Measurements from ENCODE around the gene AP1G2. TPM values are rescaled to one million over a fixed set of nuclear protein-coding genes. Genes with fewer than 3 reads are reported as not detected.
"Not testable (repeated sequence)": the region's sequence is repeated elsewhere in the genome, so short reads cannot be mapped to it uniquely, and the experiment has no call there.

The AP1G2 gene, protein sequence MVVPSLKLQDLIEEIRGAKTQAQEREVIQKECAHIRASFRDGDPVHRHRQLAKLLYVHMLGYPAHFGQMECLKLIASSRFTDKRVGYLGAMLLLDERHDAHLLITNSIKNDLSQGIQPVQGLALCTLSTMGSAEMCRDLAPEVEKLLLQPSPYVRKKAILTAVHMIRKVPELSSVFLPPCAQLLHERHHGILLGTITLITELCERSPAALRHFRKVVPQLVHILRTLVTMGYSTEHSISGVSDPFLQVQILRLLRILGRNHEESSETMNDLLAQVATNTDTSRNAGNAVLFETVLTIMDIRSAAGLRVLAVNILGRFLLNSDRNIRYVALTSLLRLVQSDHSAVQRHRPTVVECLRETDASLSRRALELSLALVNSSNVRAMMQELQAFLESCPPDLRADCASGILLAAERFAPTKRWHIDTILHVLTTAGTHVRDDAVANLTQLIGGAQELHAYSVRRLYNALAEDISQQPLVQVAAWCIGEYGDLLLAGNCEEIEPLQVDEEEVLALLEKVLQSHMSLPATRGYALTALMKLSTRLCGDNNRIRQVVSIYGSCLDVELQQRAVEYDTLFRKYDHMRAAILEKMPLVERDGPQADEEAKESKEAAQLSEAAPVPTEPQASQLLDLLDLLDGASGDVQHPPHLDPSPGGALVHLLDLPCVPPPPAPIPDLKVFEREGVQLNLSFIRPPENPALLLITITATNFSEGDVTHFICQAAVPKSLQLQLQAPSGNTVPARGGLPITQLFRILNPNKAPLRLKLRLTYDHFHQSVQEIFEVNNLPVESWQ
- total RNA-seq, result 100 to 1,000 TPM in 2 of 3 donors, 10 to 100 TPM in 1; 86.9 to 113 (median 108) TPM

DNA sequence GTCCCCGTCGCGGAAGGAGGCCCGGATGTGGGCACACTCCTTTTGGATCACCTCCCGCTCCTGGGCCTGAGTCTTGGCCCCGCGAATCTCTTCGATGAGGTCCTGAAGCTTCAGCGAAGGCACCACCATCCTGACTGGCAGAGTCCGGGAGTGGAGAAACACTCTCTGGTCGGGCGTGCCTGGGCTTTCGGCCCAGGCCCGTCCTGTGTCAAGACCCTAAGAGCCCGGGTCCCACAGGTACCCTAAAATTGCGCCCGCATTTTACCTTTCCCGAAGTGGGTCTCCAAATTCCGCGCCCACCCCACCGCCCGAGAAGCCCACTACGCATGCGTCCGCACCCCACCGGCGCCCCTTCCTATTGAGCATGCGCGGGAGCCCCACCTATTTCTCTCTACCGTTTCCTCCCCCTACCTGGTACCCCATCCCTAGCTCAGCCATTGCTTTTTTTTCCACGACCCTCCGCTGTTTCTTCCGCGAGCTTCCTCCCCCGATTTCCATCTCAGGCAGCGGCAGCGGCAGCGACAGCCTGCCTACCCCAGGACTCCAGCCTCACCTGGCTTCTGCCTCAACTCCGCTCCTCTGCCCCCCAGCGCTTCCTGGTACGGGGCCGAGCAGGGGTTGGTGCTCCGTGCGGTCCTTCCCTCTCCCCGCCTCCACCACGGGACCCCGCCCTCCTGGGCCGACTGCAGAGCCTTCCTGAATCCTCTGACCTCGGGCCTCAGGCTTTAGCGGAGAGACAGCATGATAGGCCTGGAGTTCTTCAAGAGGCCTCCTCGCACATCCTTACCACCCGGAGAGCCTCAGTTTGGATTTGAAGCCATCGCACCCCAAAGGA lies at the start of gene AP1G2:
TSS of gene AP1G2 (minus strand) at position 606 of the 835 bp plus-strand sequence. CDS start at position 129, 477 bp downstream.
- ATAC-seq (peak; percentile 96 to 97), DNase-seq (peak; percentile 80)
- Mint-ChIP-seq H3K27me3 (ENCODE audit: low read depth) (peaks cover 3% of the 10 kb centered on the region), H3K9me3 (no peaks in the 10 kb centered on the region), H3K4me3 (peak within 1 kb of the TSS; percentile 100), H3K4me1 (ENCODE audit: low read depth) (peaks cover 31% of the 10 kb centered on the region), H3K36me3 (ENCODE audit: insufficient read depth) (peaks cover 15% of the 10 kb centered on the region)

DNA sequence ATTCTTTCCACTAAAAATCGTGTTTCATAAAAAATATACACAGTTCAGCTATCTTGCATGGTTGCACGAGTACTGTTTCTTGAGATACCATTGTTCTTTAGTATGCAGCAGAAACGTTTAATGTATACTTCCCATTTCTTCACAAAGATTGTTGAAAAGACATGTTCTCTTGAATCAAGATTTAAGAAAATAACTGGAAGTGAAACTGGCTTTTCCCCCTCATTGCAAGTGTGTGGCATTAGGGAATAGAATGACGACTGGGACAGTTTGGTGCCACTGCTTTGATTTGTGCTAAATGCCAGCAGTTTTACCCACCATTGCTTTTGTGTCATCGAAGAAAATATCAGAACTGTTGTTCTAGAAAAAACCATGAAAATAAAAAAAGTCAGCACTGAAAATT lies 48.3 kb upstream of the AP1G2 start:
- peaks cover 7% of the 10 kb centered on the region for H3K4me1 Mint-ChIP-seq (ENCODE audit: low read depth)
- no peaks in the 10 kb centered on the region for H3K9me3 Mint-ChIP-seq
- H3K36me3 Mint-ChIP-seq (ENCODE audit: insufficient read depth), result no peaks in the 10 kb centered on the region
- DNase-seq (no peak), ATAC-seq (no peak)
- H3K4me3 Mint-ChIP-seq, result no peak overlapping the region
- peaks cover 3% of the 10 kb centered on the region for H3K27me3 Mint-ChIP-seq (ENCODE audit: low read depth)

GRCh38 chr14:23614395-23614828 lies 46.8 kb upstream of the AP1G2 start:
- H3K4me1 Mint-ChIP-seq (ENCODE audit: low read depth), result peaks cover 21% of the 10 kb centered on the region

DNA sequence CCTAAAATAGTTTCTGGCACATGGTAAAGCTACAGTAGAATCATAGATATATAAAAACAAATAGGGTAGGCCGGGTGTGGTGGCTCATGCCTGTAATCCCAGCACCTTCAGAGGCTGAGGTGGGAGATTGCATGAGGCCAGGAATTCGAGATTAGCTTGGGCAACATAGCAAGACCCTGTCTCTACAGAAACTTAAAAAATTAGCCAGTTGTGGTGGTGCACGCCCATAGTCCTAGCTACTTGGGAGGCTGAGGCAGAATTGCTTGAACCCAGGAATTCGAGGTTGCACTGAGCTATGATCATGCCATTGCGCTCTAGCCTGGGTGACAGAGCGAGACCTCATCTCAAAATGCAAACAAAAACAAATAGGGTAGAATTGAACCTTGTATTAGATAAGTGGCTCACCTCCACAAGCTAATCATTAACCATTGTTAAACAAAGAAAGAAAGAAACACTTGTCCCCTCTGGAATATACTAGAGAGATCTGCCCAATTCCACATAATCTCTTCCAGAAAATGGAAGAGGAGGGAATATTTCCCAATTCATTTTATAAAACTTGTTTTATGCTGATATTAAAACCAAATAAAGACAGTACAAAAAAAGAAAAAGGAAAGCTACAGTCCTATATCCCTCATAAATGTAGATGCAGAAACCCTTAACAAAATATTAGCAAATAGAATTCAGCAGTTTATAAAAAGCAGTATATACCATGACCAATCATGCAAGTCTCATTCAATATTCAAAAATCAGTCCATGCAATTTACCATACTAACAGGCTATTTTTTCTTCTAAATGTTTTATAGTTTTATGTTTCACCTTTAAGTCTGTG lies 45.9 kb upstream of the AP1G2 start:
- H3K9me3 Mint-ChIP-seq, result peaks cover 6% of the 10 kb centered on the region
- H3K27me3 Mint-ChIP-seq (ENCODE audit: low read depth), result no peaks in the 10 kb centered on the region
- peaks cover 29% of the 10 kb centered on the region for H3K4me1 Mint-ChIP-seq (ENCODE audit: low read depth)
- H3K36me3 Mint-ChIP-seq (ENCODE audit: insufficient read depth), result peaks cover 2% of the 10 kb centered on the region
- no peak overlapping the region for H3K4me3 Mint-ChIP-seq
- DNase-seq (no peak), ATAC-seq (no peak)

More at GRCh38 chr14:23614395-23614828, 46.8 kb upstream of the AP1G2 start:
- DNase-seq (no peak), ATAC-seq (no peak)
- Mint-ChIP-seq H3K9me3 (no peaks in the 10 kb centered on the region), H3K27me3 (ENCODE audit: low read depth) (no peaks in the 10 kb centered on the region), H3K4me3 (no peak overlapping the region), H3K36me3 (ENCODE audit: insufficient read depth) (no peaks in the 10 kb centered on the region)

DNA sequence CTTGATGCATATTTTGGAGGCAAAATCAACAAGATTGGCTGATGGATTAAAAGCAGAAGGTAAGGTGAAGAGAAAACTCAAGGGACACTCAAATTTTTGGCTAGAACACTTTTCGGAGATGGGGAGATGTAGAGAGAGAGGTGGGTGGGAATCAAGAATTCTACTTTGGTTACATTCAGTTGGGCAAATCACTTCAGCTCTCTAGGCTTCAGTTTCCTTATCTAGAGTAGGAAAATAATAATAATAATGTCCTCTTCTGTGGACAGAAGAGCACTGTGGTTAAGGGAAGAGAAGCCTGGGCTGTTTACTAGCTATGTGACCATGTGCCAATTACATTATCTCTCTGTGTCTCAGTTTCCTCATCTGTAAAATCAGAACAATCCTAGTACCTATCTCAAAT lies 45.2 kb upstream of the AP1G2 start:
- H3K4me1 Mint-ChIP-seq (ENCODE audit: low read depth), result peaks cover 29% of the 10 kb centered on the region
- peaks cover 6% of the 10 kb centered on the region for H3K9me3 Mint-ChIP-seq
- no peak overlapping the region for H3K4me3 Mint-ChIP-seq
- DNase-seq, result no peak
- no peak for ATAC-seq
- H3K27me3 Mint-ChIP-seq (ENCODE audit: low read depth), result no peaks in the 10 kb centered on the region
- H3K36me3 Mint-ChIP-seq (ENCODE audit: insufficient read depth), result peaks cover 2% of the 10 kb centered on the region

- ATAC-seq (no peak), DNase-seq (no peak)
- H3K4me3 Mint-ChIP-seq, result no peak overlapping the region
- H3K36me3 Mint-ChIP-seq (ENCODE audit: insufficient read depth), result peaks cover 2% of the 10 kb centered on the region
- peaks cover 6% of the 10 kb centered on the region for H3K9me3 Mint-ChIP-seq
- peaks cover 30% of the 10 kb centered on the region for H3K4me1 Mint-ChIP-seq (ENCODE audit: low read depth)
- no peaks in the 10 kb centered on the region for H3K27me3 Mint-ChIP-seq (ENCODE audit: low read depth)
Observed at GRCh38 chr14:23612354-23612732, 44.8 kb upstream of the AP1G2 start.

- DNase-seq, result no peak
- H3K4me3 Mint-ChIP-seq, result no peak overlapping the region
Observed at GRCh38 chr14:23610815-23611289, 43.3 kb upstream of the AP1G2 start.

GRCh38 chr14:23610090-23610814 lies 42.7 kb upstream of the AP1G2 start:
- H3K27me3 Mint-ChIP-seq (ENCODE audit: low read depth), result no peaks in the 10 kb centered on the region
- ATAC-seq (peak in 1 of 2 donors; percentile 19), DNase-seq (no peak)
- peaks cover 2% of the 10 kb centered on the region for H3K36me3 Mint-ChIP-seq (ENCODE audit: insufficient read depth)
- H3K4me3 Mint-ChIP-seq, result peak overlapping the region; percentile 41
- peaks cover 42% of the 10 kb centered on the region for H3K4me1 Mint-ChIP-seq (ENCODE audit: low read depth)
- peaks cover 6% of the 10 kb centered on the region for H3K9me3 Mint-ChIP-seq

More at GRCh38 chr14:23610815-23611289, 43.3 kb upstream of the AP1G2 start:
- H3K27me3 Mint-ChIP-seq (ENCODE audit: low read depth), result no peaks in the 10 kb centered on the region
- H3K4me1 Mint-ChIP-seq (ENCODE audit: low read depth), result peaks cover 38% of the 10 kb centered on the region
- peaks cover 6% of the 10 kb centered on the region for H3K9me3 Mint-ChIP-seq
- peaks cover 2% of the 10 kb centered on the region for H3K36me3 Mint-ChIP-seq (ENCODE audit: insufficient read depth)
- no peak for ATAC-seq

GRCh38 chr14:23609411-23610089 lies 42.0 kb upstream of the AP1G2 start:
- peak overlapping the region; percentile 41 for H3K4me3 Mint-ChIP-seq
- peaks cover 42% of the 10 kb centered on the region for H3K4me1 Mint-ChIP-seq (ENCODE audit: low read depth)
- H3K9me3 Mint-ChIP-seq; H3K36me3 Mint-ChIP-seq (ENCODE audit: insufficient read depth); DNase-seq; H3K27me3 Mint-ChIP-seq (ENCODE audit: low read depth): not testable (repeated sequence)
- ATAC-seq, result peak in 1 of 2 donors; percentile 11

DNA sequence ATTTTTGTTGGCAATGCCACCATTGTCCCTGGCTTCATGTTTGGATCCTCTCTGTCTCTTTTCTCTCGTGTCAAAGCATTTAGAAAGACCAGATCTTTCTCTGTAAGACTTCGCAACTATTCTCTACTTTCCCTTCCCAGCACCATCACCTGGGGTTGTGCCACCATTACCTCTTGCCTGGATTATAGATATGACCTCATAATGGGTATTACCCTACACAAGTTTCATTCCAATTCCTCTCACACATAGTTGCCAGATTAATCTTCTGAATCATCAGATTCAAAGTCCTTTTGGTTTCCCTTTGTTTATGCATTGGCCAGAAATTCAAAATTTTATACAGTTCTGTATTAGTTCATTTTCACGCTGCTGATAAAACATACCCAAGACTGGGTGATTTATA lies 41.4 kb upstream of the AP1G2 start:
- Mint-ChIP-seq H3K4me1 (ENCODE audit: low read depth) (peaks cover 42% of the 10 kb centered on the region), H3K27me3 (ENCODE audit: low read depth) (no peaks in the 10 kb centered on the region), H3K36me3 (ENCODE audit: insufficient read depth) (peaks cover 2% of the 10 kb centered on the region), H3K9me3 (peaks cover 6% of the 10 kb centered on the region), H3K4me3 (peak overlapping the region; percentile 24)
- ATAC-seq (peak; percentile 38 to 52), DNase-seq (no peak)

- peaks cover 42% of the 10 kb centered on the region for H3K4me1 Mint-ChIP-seq (ENCODE audit: low read depth)
- peaks cover 2% of the 10 kb centered on the region for H3K36me3 Mint-ChIP-seq (ENCODE audit: insufficient read depth)
- DNase-seq (no peak), ATAC-seq (no peak)
- H3K4me3 Mint-ChIP-seq, result no peak overlapping the region
- H3K9me3 Mint-ChIP-seq, result peaks cover 6% of the 10 kb centered on the region
- no peaks in the 10 kb centered on the region for H3K27me3 Mint-ChIP-seq (ENCODE audit: low read depth)
Observed at GRCh38 chr14:23608454-23608853, 40.9 kb upstream of the AP1G2 start.

DNA sequence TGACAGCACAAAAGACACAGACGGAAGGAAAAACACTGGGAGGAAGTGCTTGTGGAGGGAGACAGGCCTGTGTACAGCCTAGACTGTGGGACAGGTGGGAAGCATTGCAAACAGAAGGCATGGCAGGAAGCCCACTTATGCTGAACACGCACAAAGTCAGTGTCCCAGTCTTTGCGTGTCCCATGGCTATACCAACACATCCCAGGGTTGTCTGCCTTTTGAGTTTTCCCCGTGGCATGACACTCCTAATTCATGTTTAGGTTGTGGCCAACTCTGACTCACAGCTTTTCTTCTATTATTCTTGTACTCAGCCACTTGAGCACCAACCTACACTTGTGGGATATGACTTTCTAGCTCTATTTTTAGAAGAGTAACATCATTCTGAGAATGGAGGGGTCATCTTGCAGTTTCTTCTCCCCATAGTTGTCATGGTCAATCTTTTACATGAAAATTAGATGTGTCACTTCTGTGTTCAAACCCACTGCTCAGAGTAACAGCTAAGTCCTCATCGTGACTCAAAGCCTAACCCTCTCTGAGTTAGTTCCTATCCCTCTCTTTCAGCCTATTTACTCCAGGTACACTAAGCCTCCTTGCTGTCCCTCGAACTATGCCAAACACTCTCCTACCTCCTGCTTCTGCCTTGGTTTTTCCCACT lies 38.5 kb upstream of the AP1G2 start:
- DNase-seq (no peak), ATAC-seq (peak; percentile 83 to 84)
- Mint-ChIP-seq H3K4me3 (peak overlapping the region; percentile 43), H3K27me3 (ENCODE audit: low read depth) (no peaks in the 10 kb centered on the region), H3K36me3 (ENCODE audit: insufficient read depth) (peaks cover 2% of the 10 kb centered on the region), H3K4me1 (ENCODE audit: low read depth) (peaks cover 37% of the 10 kb centered on the region), H3K9me3 (peaks cover 6% of the 10 kb centered on the region)
